GM19035 (cell line): ENCODE measurements around the gene PLXNA1.

ENCODE experiments used
- ATAC-seq: cut with Tn5 transposase; IDR thresholded peaks from one replicate; pipeline ENCODE4 v1.9.1; 2021; ENCODE audit not compliant: unreplicated experiment

Gene PLXNA1

GRCh38 chr3:126982471-126983175 lies at the start of gene PLXNA1:
Gene PLXNA1 (plus strand): TSS chr3:126983115. CDS start chr3:126988594, 5,479 bp downstream.
- peak; percentile 76 for ATAC-seq

GRCh38 chr3:126934031-126934531 lies 48.8 kb upstream of the PLXNA1 start:
- ATAC-seq, result no peak

- ATAC-seq, result no peak
Observed at GRCh38 chr3:126934991-126935390, 47.9 kb upstream of the PLXNA1 start.

GRCh38 chr3:126935756-126936509 lies 47.0 kb upstream of the PLXNA1 start:
- no peak for ATAC-seq

- no peak for ATAC-seq
Observed at GRCh38 chr3:126936853-126937425, 46.0 kb upstream of the PLXNA1 start.

- no peak for ATAC-seq
Observed at GRCh38 chr3:126937533-126937932, 45.4 kb upstream of the PLXNA1 start.

- ATAC-seq, result no peak
Observed at GRCh38 chr3:126937973-126938372, 44.9 kb upstream of the PLXNA1 start.

- no peak for ATAC-seq
Observed at GRCh38 chr3:126938520-126939337, 44.2 kb upstream of the PLXNA1 start.

- ATAC-seq, result no peak
Observed at GRCh38 chr3:126939338-126939718, 43.6 kb upstream of the PLXNA1 start.

GRCh38 chr3:126939733-126940132 lies 43.2 kb upstream of the PLXNA1 start:
- no peak for ATAC-seq

GRCh38 chr3:126941721-126942270 lies 41.1 kb upstream of the PLXNA1 start:
- no peak for ATAC-seq

GRCh38 chr3:126944089-126944965 lies 38.6 kb upstream of the PLXNA1 start:
- ATAC-seq, result no peak

- no peak for ATAC-seq
Observed at GRCh38 chr3:126945171-126945721, 37.7 kb upstream of the PLXNA1 start.

- no peak for ATAC-seq
Observed at GRCh38 chr3:126945891-126946290, 37.0 kb upstream of the PLXNA1 start.

GRCh38 chr3:126946405-126946804 lies 36.5 kb upstream of the PLXNA1 start:
- no peak for ATAC-seq

GRCh38 chr3:126947429-126947828 lies 35.5 kb upstream of the PLXNA1 start:
- no peak for ATAC-seq

- no peak for ATAC-seq
Observed at GRCh38 chr3:126948980-126949535, 33.9 kb upstream of the PLXNA1 start.

- no peak for ATAC-seq
Observed at GRCh38 chr3:126951561-126951960, 31.4 kb upstream of the PLXNA1 start.
